HepG2 (cell line): ENCODE measurements around the gene SNX4. TPM values are rescaled to one million over a fixed set of nuclear protein-coding genes. Genes with fewer than 3 reads are reported as not detected.

Experiments used
- ATAC-seq: fragments of 200-7000 bp; cut with Tn5 transposase; 3 replicates; pipeline ENCODE4 v1.9.1; 2020; ENCODE audit warnings: mild to moderate bottlenecking, moderate library complexity
- BruUV-seq: library from RNA; stranded (reverse); fragments of 400-500 nt; replicated peaks from 2 replicates; lab custom pipeline; 2021; lab: Mats Ljungman, UMichigan
- CTCF ChIA-PET: fragments of 300-600 bp; formaldehyde crosslinking; extraction: SDS; loops from one replicate; lab custom pipeline; 2021; ENCODE audit warnings: low total read pairs, inconsistent platforms, low intra/inter-chr PET ratio; lab: Yijun Ruan, JAX
- POLR2A ChIA-PET: fragments of 350-600 bp; sonication (Branson Sonifier 250); formaldehyde crosslinking; loops from one replicate; lab custom pipeline; 2020; ENCODE audit warnings: antibody characterized with exemption, inconsistent platforms; lab: Yijun Ruan, JAX
- DNase-seq: peaks from one replicate; pipeline ENCODE4 v3.0.0-alpha.2; 2015; ENCODE audit warnings: low spot score
- FAIRE-seq: peaks from 3 replicates; lab custom pipeline; 2011; peaks lifted over from hg19 to GRCh38; lab: Jason Lieb, UNC
- H2AFZ ChIP-seq: one replicate; pipeline ENCODE4 v1.6.1; 2011; ENCODE audit warnings: low read length, inconsistent platforms
- H3K27ac ChIP-seq: fragments of 300-600 bp; 3 replicates; pipeline ENCODE4 v1.8.0; 2011; ENCODE audit warnings: mixed run types, mild to moderate bottlenecking, mixed read lengths, low read length, inconsistent platforms; ENCODE audit not compliant: insufficient read depth; ENCODE audit errors: extremely low read length
- H3K27me3 ChIP-seq, 2 experiments: fragments of 200-600 bp in 1 of 2; 2 replicates in 1 of 2; 3 replicates in 1 of 2; pipeline versions ENCODE4 v1.6.0 to v1.8.0; 2011; ENCODE audit warnings: low read length in 2 of 2, mild to moderate bottlenecking in 2 of 2, moderate library complexity in 2 of 2, inconsistent platforms in 1 of 2; ENCODE audit not compliant: insufficient read depth in 2 of 2, control insufficient read depth in 1 of 2
- H3K36me3 ChIP-seq, 2 experiments: fragments of 200-600 bp in 1 of 2; replicated peaks in 1 of 2; 2 replicates in 1 of 2; 3 replicates in 1 of 2; pipeline versions ENCODE4 v1.5.1 to v1.8.0; 2011; ENCODE audit warnings: low read length in 2 of 2, inconsistent platforms in 1 of 2; ENCODE audit not compliant: insufficient read depth in 2 of 2, control insufficient read depth in 1 of 2
- H3K4me1 ChIP-seq: 2 replicates; pipeline ENCODE4 v1.5.1; 2012; ENCODE audit warnings: low read length, inconsistent platforms; ENCODE audit not compliant: insufficient read depth
- H3K4me2 ChIP-seq: 2 replicates; pipeline ENCODE4 v1.6.0; 2011; ENCODE audit warnings: low read depth, low read length, inconsistent platforms
- H3K4me3 ChIP-seq, 3 experiments: fragments of 200-600 bp in 1 of 3; sonication (generic), shearing (Covaris generic) in 1 of 3; replicated peaks in 1 of 3; 2 replicates each; pipeline ENCODE4 v1.5.1; 2011 to 2016; ENCODE audit warnings: low read length in 3 of 3, inconsistent platforms in 2 of 3, low read depth in 2 of 3, mild to moderate bottlenecking in 2 of 3, control low read depth in 1 of 3, mixed read lengths in 1 of 3; ENCODE audit not compliant: insufficient read depth in 1 of 3
- H3K79me2 ChIP-seq: one replicate; pipeline ENCODE4 v1.6.1; 2011; ENCODE audit warnings: low read length, inconsistent platforms; ENCODE audit not compliant: insufficient read depth
- H3K9ac ChIP-seq: 2 replicates; pipeline ENCODE4 v1.6.0; 2011; ENCODE audit warnings: mild to moderate bottlenecking, low read depth, low read length, inconsistent platforms; ENCODE audit not compliant: insufficient read depth
- H3K9me3 ChIP-seq: 2 replicates; pipeline ENCODE4 v1.5.1; 2012; ENCODE audit warnings: mild to moderate bottlenecking, low read length
- H4K20me1 ChIP-seq: 2 replicates; pipeline ENCODE4 v1.6.0; 2011; ENCODE audit warnings: inconsistent platforms, mild to moderate bottlenecking, low read length, moderate library complexity; ENCODE audit not compliant: insufficient read depth
- HMGA1 ChIP-seq: sonication (generic); formaldehyde crosslinking; conservative IDR thresholded peaks from 2 replicates; pipeline ENCODE4 v1.4.0; 2020; ENCODE audit warnings: missing genetic modification reagents
- MAZ ChIP-seq, 2 experiments: sonication (generic) in 1 of 2; formaldehyde crosslinking in 1 of 2; IDR thresholded peaks; 2 replicates each; pipeline versions ENCODE4 v1.5.0 to v1.6.1; 2012 to 2020; ENCODE audit warnings: low read depth in 2 of 2, mild to moderate bottlenecking in 2 of 2, borderline replicate concordance in 1 of 2, improper control_type of control experiment in 1 of 2, low read length in 1 of 2, missing genetic modification reagents in 1 of 2, moderate library complexity in 1 of 2
- NR2F6 ChIP-seq, 2 experiments: IDR thresholded peaks; 2 replicates each; pipeline ENCODE4 v1.6.1; 2016; ENCODE audit warnings: antibody characterized with exemption in 1 of 2, mild to moderate bottlenecking in 1 of 2
- PCBP1 ChIP-seq: fragments of 200-400 bp; formaldehyde crosslinking; IDR thresholded peaks from 2 replicates; pipeline ENCODE4 v1.6.1; 2017; ENCODE audit warnings: mild to moderate bottlenecking, low read depth, low read length, borderline replicate concordance
- ZNF7 ChIP-seq: IDR thresholded peaks from 2 replicates; pipeline ENCODE4 v1.6.1; 2016; ENCODE audit warnings: missing biosample characterization, missing genetic modification reagents
- WGBS: methylation state at CpG from one replicate; pipeline ENCODE4 v1.1.6; 2017; ENCODE audit warnings: low lambda C conversion rate; 5-methylcytosine and 5-hydroxymethylcytosine counted together
- in situ Hi-C: cut with HindIII; loops from 2 replicates; pipeline ENCODE4 v1.10.0; 2017; ENCODE audit warnings: low pct_unique_long_range_greater_than_20kb; ENCODE audit not compliant: extremely low pct_ligation_motif_present
- intact Hi-C: fragments of 100-400 bp; cut with micrococcal nuclease; formaldehyde crosslinking; loops from one replicate; pipeline ENCODE4 v1.10.0; 2022; ENCODE audit not compliant: unreplicated experiment
- polyA plus RNA-seq, 8 experiments: library from polyadenylated mRNA; depleted of rRNA in 3 of 8; stranded (reverse) in 7 of 8; unstranded in 1 of 8; fragments of >200 nt; fragmentation: Illumina TruSeq in 4 of 8; extraction: Trizol in 4 of 8; gene quantifications; 2 replicates each; pipeline versions ENCODE4 v1.2.1 to v1.2.3, GENCODE V29; 2011 to 2016; ENCODE audit warnings: low read depth in 4 of 8, missing spikeins in 1 of 8, mixed read lengths in 1 of 8; ENCODE audit not compliant: insufficient read depth in 1 of 8
- total RNA-seq, 5 experiments: library from RNA; depleted of rRNA; stranded (reverse); fragments of >200 nt; fragmentation: Illumina TruSeq; extraction: Trizol; gene quantifications; 2 replicates each; pipeline ENCODE4 v1.2.3, GENCODE V29; 2016; ENCODE audit warnings: low read depth in 1 of 5
- TF ChIP-seq, protein P1 (sequence below): sonication (generic); formaldehyde crosslinking; IDR thresholded peaks from 2 replicates; pipeline ENCODE4 v1.9.0; 2021; ENCODE audit warnings: missing genetic modification reagents, borderline replicate concordance
- TF ChIP-seq, protein P2 (sequence below): IDR thresholded peaks from 2 replicates; pipeline ENCODE4 v1.4.0; 2020; ENCODE audit warnings: mild to moderate bottlenecking, missing genetic modification reagents

Gene SNX4
- total and polyA plus RNA-seq, 2 of the 13 experiments (the other 11 are each of a cell fraction or from before 2014, with no cell fraction given) = 18.1 to 73.6 TPM

DNA sequence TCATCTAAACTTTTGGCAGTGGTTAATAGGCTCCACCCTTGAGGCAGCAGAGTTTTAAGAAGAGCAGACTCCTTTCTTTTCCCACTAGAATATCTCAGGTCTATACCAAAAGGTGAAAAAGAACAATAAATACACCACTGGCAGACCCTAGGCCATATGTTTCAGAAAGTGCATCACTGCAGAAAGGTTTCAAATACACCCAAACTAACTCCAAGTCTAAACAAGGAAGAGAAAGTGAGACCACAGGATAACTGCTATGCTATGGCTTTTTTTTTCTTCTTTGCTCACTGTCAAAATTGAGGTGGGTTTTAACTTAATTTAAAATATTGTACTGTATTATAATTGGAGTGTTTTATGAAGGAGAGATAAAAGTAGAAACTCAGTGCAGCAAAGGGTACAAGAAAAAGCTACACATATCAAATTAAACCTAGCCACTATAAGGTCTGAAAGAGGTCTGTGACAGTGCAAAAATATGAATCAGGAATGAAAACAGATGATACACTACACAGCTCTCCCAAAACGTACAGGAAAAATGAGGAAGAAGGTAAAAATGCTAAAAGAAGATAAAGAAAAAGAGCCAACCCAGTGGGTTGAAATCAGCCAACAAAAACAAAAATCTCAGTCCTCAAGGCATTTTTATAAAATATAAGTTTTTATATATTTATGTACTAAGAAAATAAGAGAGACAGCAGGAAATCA is 8.4 kb downstream of the SNX4 start:
- FAIRE-seq (no peak), ATAC-seq (no peak), DNase-seq (no peak)
- H2AFZ ChIP-seq = no peak overlapping the region
- intact Hi-C loops = no loop called here
- no peak overlapping the region for H3K4me2 ChIP-seq
- H3K4me3 ChIP-seq = no peak overlapping the region
- H3K9me3 ChIP-seq = no peaks in the 10 kb centered on the region
- TF ChIP-seq, protein P1, sequence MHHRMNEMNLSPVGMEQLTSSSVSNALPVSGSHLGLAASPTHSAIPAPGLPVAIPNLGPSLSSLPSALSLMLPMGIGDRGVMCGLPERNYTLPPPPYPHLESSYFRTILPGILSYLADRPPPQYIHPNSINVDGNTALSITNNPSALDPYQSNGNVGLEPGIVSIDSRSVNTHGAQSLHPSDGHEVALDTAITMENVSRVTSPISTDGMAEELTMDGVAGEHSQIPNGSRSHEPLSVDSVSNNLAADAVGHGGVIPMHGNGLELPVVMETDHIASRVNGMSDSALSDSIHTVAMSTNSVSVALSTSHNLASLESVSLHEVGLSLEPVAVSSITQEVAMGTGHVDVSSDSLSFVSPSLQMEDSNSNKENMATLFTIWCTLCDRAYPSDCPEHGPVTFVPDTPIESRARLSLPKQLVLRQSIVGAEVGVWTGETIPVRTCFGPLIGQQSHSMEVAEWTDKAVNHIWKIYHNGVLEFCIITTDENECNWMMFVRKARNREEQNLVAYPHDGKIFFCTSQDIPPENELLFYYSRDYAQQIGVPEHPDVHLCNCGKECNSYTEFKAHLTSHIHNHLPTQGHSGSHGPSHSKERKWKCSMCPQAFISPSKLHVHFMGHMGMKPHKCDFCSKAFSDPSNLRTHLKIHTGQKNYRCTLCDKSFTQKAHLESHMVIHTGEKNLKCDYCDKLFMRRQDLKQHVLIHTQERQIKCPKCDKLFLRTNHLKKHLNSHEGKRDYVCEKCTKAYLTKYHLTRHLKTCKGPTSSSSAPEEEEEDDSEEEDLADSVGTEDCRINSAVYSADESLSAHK = no peak
- TF ChIP-seq PCBP1 = no peak
- TF ChIP-seq NR2F6 (IDR thresholded peaks at IDR 0.05) = no peak
- TF ChIP-seq NR2F6 (CRISPR knock-in tag; IDR thresholded peaks at IDR 0.05) = no peak
- TF ChIP-seq MAZ (IDR thresholded peaks at IDR 0.05; ENCODE audit: borderline replicate concordance, low read depth, low read length) = no peak
- no peak for TF ChIP-seq MAZ (CRISPR knock-in tag; IDR thresholded peaks at IDR 0.05; ENCODE audit: low read depth)
- no peak for TF ChIP-seq HMGA1 (CRISPR knock-in tag)
- TF ChIP-seq, protein P2, sequence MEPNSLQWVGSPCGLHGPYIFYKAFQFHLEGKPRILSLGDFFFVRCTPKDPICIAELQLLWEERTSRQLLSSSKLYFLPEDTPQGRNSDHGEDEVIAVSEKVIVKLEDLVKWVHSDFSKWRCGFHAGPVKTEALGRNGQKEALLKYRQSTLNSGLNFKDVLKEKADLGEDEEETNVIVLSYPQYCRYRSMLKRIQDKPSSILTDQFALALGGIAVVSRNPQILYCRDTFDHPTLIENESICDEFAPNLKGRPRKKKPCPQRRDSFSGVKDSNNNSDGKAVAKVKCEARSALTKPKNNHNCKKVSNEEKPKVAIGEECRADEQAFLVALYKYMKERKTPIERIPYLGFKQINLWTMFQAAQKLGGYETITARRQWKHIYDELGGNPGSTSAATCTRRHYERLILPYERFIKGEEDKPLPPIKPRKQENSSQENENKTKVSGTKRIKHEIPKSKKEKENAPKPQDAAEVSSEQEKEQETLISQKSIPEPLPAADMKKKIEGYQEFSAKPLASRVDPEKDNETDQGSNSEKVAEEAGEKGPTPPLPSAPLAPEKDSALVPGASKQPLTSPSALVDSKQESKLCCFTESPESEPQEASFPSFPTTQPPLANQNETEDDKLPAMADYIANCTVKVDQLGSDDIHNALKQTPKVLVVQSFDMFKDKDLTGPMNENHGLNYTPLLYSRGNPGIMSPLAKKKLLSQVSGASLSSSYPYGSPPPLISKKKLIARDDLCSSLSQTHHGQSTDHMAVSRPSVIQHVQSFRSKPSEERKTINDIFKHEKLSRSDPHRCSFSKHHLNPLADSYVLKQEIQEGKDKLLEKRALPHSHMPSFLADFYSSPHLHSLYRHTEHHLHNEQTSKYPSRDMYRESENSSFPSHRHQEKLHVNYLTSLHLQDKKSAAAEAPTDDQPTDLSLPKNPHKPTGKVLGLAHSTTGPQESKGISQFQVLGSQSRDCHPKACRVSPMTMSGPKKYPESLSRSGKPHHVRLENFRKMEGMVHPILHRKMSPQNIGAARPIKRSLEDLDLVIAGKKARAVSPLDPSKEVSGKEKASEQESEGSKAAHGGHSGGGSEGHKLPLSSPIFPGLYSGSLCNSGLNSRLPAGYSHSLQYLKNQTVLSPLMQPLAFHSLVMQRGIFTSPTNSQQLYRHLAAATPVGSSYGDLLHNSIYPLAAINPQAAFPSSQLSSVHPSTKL = no peak
- TF ChIP-seq ZNF7 (CRISPR knock-in tag) = no peak
- H4K20me1 ChIP-seq = no peaks in the 10 kb centered on the region
- H3K27ac ChIP-seq = no peak overlapping the region
- H3K9ac ChIP-seq = no peak overlapping the region
- ChIA-PET CTCF (no interaction called here), POLR2A (interaction anchor here (1.0 kb wide), 1 partner anchor 41 kb away, joined by 3 read pairs; no protein-coding TSS in a partner anchor)
- in situ Hi-C loops = no loop called here
- H3K36me3 ChIP-seq = peaks cover 4 to 21% of the 10 kb centered on the region in 2 experiments; a peak in 3 of 5 replicates
- WGBS = 89% methylated on average over 1 of the region's 1 CpG
- BruUV-seq = no TSS peak
- H3K4me1 ChIP-seq = peaks cover 12% of the 10 kb centered on the region
- peaks cover 31% of the 10 kb centered on the region for H3K79me2 ChIP-seq
- H3K27me3 ChIP-seq = no peaks in the 10 kb centered on the region
